Measurements from ENCODE around the gene FAM83G.

The FAM83G gene

DNA sequence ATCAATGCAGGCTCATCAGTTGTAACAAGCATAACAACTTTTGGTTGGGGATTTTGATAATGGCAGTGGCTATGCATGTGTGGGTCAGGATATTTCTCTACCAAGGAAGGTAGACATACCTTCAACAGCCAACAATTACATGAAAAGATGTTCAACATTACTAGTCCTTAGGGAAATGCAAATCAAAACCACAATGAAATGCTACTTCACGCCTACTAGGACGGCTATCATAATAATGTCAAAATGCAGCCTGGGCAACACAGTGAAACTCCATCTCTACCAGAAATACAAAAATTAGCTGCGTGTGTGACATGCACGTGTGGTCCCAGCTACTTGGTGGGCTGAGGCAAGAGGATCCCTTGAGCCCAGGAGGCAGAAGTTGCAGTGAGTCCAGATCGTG, 59.9 kb downstream of the FAM83G start:
- no peak overlapping the region for H3K4me3 ChIP-seq (ENCODE audit: low read depth, low read length)
- in situ Hi-C loops (cut with HindIII; ENCODE audit: low sequenced_read_pairs) = no loop called here
- no peak for DNase-seq (ENCODE audit: low read depth, low spot score)
- TF ChIP-seq, protein P1, sequence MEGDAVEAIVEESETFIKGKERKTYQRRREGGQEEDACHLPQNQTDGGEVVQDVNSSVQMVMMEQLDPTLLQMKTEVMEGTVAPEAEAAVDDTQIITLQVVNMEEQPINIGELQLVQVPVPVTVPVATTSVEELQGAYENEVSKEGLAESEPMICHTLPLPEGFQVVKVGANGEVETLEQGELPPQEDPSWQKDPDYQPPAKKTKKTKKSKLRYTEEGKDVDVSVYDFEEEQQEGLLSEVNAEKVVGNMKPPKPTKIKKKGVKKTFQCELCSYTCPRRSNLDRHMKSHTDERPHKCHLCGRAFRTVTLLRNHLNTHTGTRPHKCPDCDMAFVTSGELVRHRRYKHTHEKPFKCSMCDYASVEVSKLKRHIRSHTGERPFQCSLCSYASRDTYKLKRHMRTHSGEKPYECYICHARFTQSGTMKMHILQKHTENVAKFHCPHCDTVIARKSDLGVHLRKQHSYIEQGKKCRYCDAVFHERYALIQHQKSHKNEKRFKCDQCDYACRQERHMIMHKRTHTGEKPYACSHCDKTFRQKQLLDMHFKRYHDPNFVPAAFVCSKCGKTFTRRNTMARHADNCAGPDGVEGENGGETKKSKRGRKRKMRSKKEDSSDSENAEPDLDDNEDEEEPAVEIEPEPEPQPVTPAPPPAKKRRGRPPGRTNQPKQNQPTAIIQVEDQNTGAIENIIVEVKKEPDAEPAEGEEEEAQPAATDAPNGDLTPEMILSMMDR (IDR thresholded peaks at IDR 0.05; ENCODE audit: low read depth, low read length) = no peak

DNA sequence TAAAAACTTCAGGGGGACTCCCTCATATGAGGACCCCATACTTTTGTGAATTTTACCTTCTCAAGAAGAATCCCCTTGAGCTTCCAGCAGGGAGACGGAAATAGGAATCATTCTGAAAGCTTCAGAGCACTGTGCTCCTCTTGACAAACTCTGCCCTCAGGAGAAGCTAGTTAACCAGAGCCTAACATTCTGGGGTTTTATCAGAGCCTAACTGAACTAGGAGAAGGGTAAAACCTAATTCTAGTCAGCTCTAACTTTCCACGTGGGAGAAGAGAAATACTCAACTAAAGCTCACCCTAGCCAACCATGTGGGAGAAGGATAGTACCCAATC, 65.9 kb downstream of the FAM83G start:
- in situ Hi-C loops (cut with HindIII; ENCODE audit: low sequenced_read_pairs) = no loop called here

DNA sequence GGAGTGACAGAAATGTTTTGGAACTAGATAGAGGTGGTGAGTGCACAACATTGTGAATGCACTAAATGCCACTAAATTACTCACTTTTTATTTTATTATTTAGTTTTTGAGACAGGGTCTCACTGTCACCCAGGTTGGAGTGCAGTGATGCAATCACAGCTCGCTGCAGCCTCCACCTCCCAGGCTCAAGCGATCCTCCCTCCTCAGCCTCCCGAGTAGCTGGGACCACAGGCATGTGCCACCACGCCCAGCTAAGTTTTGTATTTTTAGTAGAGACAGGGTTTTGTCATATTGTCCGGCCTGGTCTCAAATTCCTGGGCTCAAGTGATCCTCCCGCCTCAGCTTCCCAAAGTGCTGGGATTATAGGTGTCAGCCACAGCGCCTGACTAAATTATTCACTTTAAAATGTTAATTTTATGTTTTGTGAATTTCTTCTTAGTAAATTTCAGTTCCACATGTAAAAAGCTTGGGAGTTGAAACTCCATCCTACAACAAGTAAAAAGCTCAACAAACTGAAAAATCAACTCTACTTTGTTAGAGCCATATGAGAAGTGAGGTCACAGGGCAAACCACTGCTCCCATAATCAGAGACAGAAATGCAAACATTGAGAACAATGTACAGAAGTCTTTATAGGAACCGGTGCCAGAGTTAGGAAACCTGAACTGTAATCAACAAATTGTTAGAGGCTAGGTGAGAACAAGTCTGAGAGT, 66.4 kb downstream of the FAM83G start:
- H3K4me3 ChIP-seq (ENCODE audit: low read depth, low read length) = no peak overlapping the region
- TF ChIP-seq, protein P1 (IDR thresholded peaks at IDR 0.05; ENCODE audit: low read depth, low read length) = no peak
- in situ Hi-C loops (cut with HindIII; ENCODE audit: low sequenced_read_pairs) = no loop called here
- no peak for DNase-seq (ENCODE audit: low read depth, low spot score)

More for the DNA sequence above, 65.9 kb downstream of the FAM83G start:
- no peak for DNase-seq (ENCODE audit: low read depth, low spot score)
- TF ChIP-seq, protein P1 (IDR thresholded peaks at IDR 0.05; ENCODE audit: low read depth, low read length) = no peak
- H3K4me3 ChIP-seq (ENCODE audit: low read depth, low read length) = no peak overlapping the region

DNA sequence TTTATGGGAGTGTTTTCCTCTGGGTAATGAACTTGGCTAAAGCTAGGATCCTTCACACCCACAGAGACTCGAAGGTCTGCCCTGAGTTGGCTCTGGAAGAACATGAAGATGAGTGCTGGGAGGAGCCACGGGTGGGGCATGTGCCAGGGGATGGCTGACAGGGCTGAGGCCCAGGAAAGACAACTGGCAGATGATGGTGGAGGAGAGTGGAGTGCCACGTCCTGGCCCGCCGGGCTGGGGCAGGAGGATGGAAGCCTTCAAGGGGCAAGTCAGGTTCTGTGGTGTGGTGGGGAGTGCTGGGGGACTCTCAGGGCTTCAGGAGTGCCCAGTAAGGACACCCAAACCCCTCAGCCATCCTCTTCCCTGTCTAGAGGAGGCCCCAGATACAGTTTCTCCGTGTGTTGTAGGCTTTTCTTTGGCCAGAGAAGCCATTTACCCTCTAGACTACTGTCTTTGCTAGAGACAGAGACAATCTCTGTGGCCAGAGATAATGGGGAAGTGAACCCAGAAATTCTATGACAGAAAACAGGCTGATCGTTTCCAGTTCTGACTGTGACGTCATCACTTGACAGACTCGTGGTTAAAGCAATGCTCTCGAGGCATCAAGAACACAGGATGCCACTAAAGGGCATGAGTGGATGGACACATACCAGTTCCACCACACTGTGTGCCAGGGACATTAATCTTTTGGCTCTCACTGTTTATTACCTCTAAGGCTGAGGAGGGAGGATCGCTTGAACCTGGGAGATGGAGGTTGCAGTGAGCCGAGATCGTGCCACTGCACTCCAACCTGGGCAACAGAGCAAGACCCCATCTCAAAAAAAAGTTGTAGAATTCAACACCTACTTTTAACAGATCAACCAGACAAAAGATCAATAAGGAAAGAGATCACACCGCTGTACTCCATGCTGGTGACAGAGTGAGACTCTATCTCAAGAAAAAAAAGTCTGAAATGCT, 71.2 kb downstream of the FAM83G start:
- H3K4me3 ChIP-seq (ENCODE audit: low read depth, low read length) = no peak overlapping the region
- no peak for DNase-seq (ENCODE audit: low read depth, low spot score)
- TF ChIP-seq, protein P1 (IDR thresholded peaks at IDR 0.05; ENCODE audit: low read depth, low read length) = no peak
- in situ Hi-C loops (cut with HindIII; ENCODE audit: low sequenced_read_pairs) = no loop called here

DNA sequence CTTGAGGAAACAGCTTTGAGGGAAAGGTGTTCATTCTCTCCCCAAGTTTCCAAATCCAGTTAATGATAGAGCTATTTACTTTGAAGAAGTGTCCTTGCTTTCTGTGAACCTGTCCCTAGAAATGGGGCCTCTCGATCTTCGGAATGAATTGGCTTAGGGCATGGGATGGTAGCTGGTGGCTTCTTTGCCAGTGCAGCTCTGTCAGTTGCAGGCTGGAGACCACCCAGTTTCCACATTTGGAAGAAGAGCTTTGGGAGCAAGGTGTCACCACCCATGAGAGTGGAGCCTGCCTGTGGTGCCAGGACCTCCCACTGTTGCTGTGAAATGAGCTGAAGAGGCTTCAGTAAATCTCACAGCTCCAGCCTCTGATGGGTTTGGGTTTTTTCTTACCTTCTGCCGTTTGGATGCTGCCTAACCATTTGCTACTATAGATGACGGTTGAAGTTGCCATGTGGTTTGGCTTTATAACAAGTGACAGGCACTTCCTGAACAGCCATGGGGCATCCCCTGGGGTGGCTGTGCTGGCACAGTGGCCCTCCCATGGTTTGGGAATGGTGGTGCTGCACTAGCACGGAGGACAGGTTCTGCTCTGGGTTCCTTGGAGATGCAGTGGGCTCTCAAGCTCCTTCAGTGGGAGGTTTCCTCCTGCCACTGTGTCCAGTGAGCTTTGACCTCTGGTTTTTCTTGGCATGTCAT, 72.1 kb downstream of the FAM83G start:
- TF ChIP-seq, protein P1 (IDR thresholded peaks at IDR 0.05; ENCODE audit: low read depth, low read length) = no peak
- in situ Hi-C loops (cut with HindIII; ENCODE audit: low sequenced_read_pairs) = no loop called here
- no peak for DNase-seq (ENCODE audit: low read depth, low spot score)
- no peak overlapping the region for H3K4me3 ChIP-seq (ENCODE audit: low read depth, low read length)

DNA sequence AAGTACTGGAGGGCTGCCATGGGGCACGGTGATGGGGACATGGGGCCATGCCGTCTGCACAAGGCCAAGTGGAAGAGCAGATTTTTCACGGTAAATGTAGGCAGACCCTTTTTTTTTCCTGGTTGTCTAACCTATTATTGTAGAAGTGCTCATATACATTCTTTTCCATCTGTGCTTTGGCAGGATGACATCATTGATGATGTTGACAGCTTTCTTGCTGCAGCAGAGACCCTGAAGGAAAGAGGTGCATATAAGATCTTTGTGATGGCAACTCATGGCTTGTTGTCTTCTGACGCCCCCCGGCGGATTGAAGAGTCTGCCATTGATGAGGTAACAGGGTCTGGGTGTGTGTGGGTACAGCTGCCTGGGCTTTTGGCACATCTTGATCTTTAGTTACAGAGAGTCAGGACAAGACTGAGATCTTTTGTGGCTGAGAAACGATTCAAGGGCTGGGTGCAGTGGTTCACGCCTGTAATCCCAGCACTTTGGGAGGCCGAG, 75.9 kb downstream of the FAM83G start:
- in situ Hi-C loops (cut with HindIII; ENCODE audit: low sequenced_read_pairs) = no loop called here
- DNase-seq (ENCODE audit: low read depth, low spot score) = no peak
- H3K4me3 ChIP-seq (ENCODE audit: low read depth, low read length) = no peak overlapping the region
- TF ChIP-seq, protein P1 (IDR thresholded peaks at IDR 0.05; ENCODE audit: low read depth, low read length) = no peak

All from astrocyte of the spinal cord (primary cell).